Dendritic cell treated with granulocyte-macrophage colony-stimulating factor and Interleukin-4, amounts not matched to agents 40 ng/mL and 50 ng/mL, for 4 days (primary cell): ENCODE results near the gene CRABP1.

ENCODE experiments used
- H3K27ac Mint-ChIP-seq: one replicate; pipeline ENCODE4 v1.8.0; 2022; ENCODE audit warnings: mild to moderate bottlenecking, mixed read lengths
- H3K27me3 Mint-ChIP-seq: one replicate; pipeline ENCODE4 v1.8.0; 2022; ENCODE audit warnings: mild to moderate bottlenecking, mixed read lengths
- H3K36me3 Mint-ChIP-seq: one replicate; pipeline ENCODE4 v1.8.0; 2022; ENCODE audit warnings: low read depth, mixed read lengths
- H3K4me1 Mint-ChIP-seq: one replicate; pipeline ENCODE4 v1.8.0; 2022; ENCODE audit warnings: low read depth, mixed read lengths
- H3K4me3 Mint-ChIP-seq: one replicate; pipeline ENCODE4 v1.8.0; 2022; ENCODE audit warnings: mild to moderate bottlenecking, moderate library complexity, mixed read lengths
- H3K9me3 Mint-ChIP-seq: one replicate; pipeline ENCODE4 v1.8.0; 2022; ENCODE audit warnings: mixed read lengths
- intact Hi-C: fragments of 100-400 bp; cut with micrococcal nuclease; formaldehyde crosslinking; loops from one replicate; pipeline ENCODE4 v1.15.0; 2022

CRABP1 gene

GRCh38 chr15:78322724-78323521 is 17.2 kb upstream of the CRABP1 start:
- H3K27me3 Mint-ChIP-seq, result no peaks in the 10 kb centered on the region
- no peak overlapping the region for H3K4me3 Mint-ChIP-seq
- no peaks in the 10 kb centered on the region for H3K9me3 Mint-ChIP-seq
- peaks cover 10% of the 10 kb centered on the region for H3K4me1 Mint-ChIP-seq
- H3K36me3 Mint-ChIP-seq, result no peaks in the 10 kb centered on the region
- intact Hi-C loops, result no loop called here
- H3K27ac Mint-ChIP-seq, result no peak overlapping the region

- intact Hi-C loops, result no loop called here
- H3K4me3 Mint-ChIP-seq, result no peak overlapping the region
- no peaks in the 10 kb centered on the region for H3K27me3 Mint-ChIP-seq
- no peaks in the 10 kb centered on the region for H3K36me3 Mint-ChIP-seq
- no peak overlapping the region for H3K27ac Mint-ChIP-seq
- H3K4me1 Mint-ChIP-seq, result peaks cover 10% of the 10 kb centered on the region
- H3K9me3 Mint-ChIP-seq, result no peaks in the 10 kb centered on the region
These were observed 16.5 kb upstream of the CRABP1 start for GRCh38 chr15:78323693-78324092.

GRCh38 chr15:78324144-78324543 is 16.0 kb upstream of the CRABP1 start:
- no peak overlapping the region for H3K4me3 Mint-ChIP-seq
- no peaks in the 10 kb centered on the region for H3K36me3 Mint-ChIP-seq
- intact Hi-C loops, result no loop called here
- H3K27me3 Mint-ChIP-seq, result no peaks in the 10 kb centered on the region
- H3K9me3 Mint-ChIP-seq, result no peaks in the 10 kb centered on the region
- peaks cover 10% of the 10 kb centered on the region for H3K4me1 Mint-ChIP-seq
- no peak overlapping the region for H3K27ac Mint-ChIP-seq

GRCh38 chr15:78325092-78325843 is 14.9 kb upstream of the CRABP1 start:
- no peaks in the 10 kb centered on the region for H3K9me3 Mint-ChIP-seq
- H3K36me3 Mint-ChIP-seq, result no peaks in the 10 kb centered on the region
- H3K27me3 Mint-ChIP-seq, result no peaks in the 10 kb centered on the region
- intact Hi-C loops, result no loop called here
- no peak overlapping the region for H3K4me3 Mint-ChIP-seq
- no peak overlapping the region for H3K27ac Mint-ChIP-seq
- peaks cover 10% of the 10 kb centered on the region for H3K4me1 Mint-ChIP-seq

GRCh38 chr15:78327466-78327865 is 12.7 kb upstream of the CRABP1 start:
- Mint-ChIP-seq H3K4me3 (no peak overlapping the region), H3K4me1 (peaks cover 10% of the 10 kb centered on the region), H3K27me3 (no peaks in the 10 kb centered on the region), H3K27ac (no peak overlapping the region), H3K36me3 (no peaks in the 10 kb centered on the region), H3K9me3 (no peaks in the 10 kb centered on the region)
- intact Hi-C loops, result no loop called here

GRCh38 chr15:78329625-78330024 is 10.5 kb upstream of the CRABP1 start:
- no peak overlapping the region for H3K27ac Mint-ChIP-seq
- H3K27me3 Mint-ChIP-seq, result no peaks in the 10 kb centered on the region
- no peak overlapping the region for H3K4me3 Mint-ChIP-seq
- no peaks in the 10 kb centered on the region for H3K36me3 Mint-ChIP-seq
- H3K9me3 Mint-ChIP-seq, result no peaks in the 10 kb centered on the region
- H3K4me1 Mint-ChIP-seq, result peaks cover 4% of the 10 kb centered on the region
- intact Hi-C loops, result no loop called here

GRCh38 chr15:78334845-78335244 is 5.3 kb upstream of the CRABP1 start:
- Mint-ChIP-seq H3K36me3 (no peaks in the 10 kb centered on the region), H3K27ac (no peak overlapping the region), H3K27me3 (peaks cover 21% of the 10 kb centered on the region), H3K4me3 (no peak overlapping the region), H3K9me3 (no peaks in the 10 kb centered on the region), H3K4me1 (no peaks in the 10 kb centered on the region)
- intact Hi-C loops, result no loop called here

- H3K36me3 Mint-ChIP-seq, result no peaks in the 10 kb centered on the region
- intact Hi-C loops, result no loop called here
- H3K27ac Mint-ChIP-seq, result no peak overlapping the region
- H3K4me3 Mint-ChIP-seq, result no peak overlapping the region
- H3K4me1 Mint-ChIP-seq, result peaks cover 2% of the 10 kb centered on the region
- no peaks in the 10 kb centered on the region for H3K9me3 Mint-ChIP-seq
- H3K27me3 Mint-ChIP-seq, result peaks cover 32% of the 10 kb centered on the region
These were observed 4.2 kb upstream of the CRABP1 start for GRCh38 chr15:78335985-78336384.

- Mint-ChIP-seq H3K9me3 (no peaks in the 10 kb centered on the region), H3K4me3 (no peak overlapping the region), H3K4me1 (peaks cover 5% of the 10 kb centered on the region), H3K27me3 (peaks cover 56% of the 10 kb centered on the region), H3K36me3 (no peaks in the 10 kb centered on the region), H3K27ac (no peak overlapping the region)
- intact Hi-C loops, result no loop called here
These were observed 1.4 kb upstream of the CRABP1 start for GRCh38 chr15:78338781-78339180.

- Mint-ChIP-seq H3K9me3 (no peaks in the 10 kb centered on the region), H3K36me3 (no peaks in the 10 kb centered on the region), H3K4me1 (peaks cover 5% of the 10 kb centered on the region), H3K4me3 (no peak overlapping the region), H3K27me3 (peaks cover 56% of the 10 kb centered on the region), H3K27ac (no peak overlapping the region)
- intact Hi-C loops, result no loop called here
These were observed 594 bp upstream of the CRABP1 start for GRCh38 chr15:78339559-78339958.

GRCh38 chr15:78341057-78341987 is 1.2 kb downstream of the CRABP1 start:
- intact Hi-C loops, result no loop called here
- Mint-ChIP-seq H3K27me3 (peaks cover 56% of the 10 kb centered on the region), H3K27ac (no peak overlapping the region), H3K4me1 (peaks cover 5% of the 10 kb centered on the region), H3K4me3 (no peak overlapping the region), H3K9me3 (no peaks in the 10 kb centered on the region), H3K36me3 (no peaks in the 10 kb centered on the region)

GRCh38 chr15:78342021-78342420 is 1.9 kb downstream of the CRABP1 start:
- no peaks in the 10 kb centered on the region for H3K36me3 Mint-ChIP-seq
- no peak overlapping the region for H3K27ac Mint-ChIP-seq
- H3K27me3 Mint-ChIP-seq, result peaks cover 56% of the 10 kb centered on the region
- H3K9me3 Mint-ChIP-seq, result no peaks in the 10 kb centered on the region
- H3K4me1 Mint-ChIP-seq, result peaks cover 5% of the 10 kb centered on the region
- H3K4me3 Mint-ChIP-seq, result no peak overlapping the region
- intact Hi-C loops, result no loop called here

- Mint-ChIP-seq H3K4me1 (peaks cover 5% of the 10 kb centered on the region), H3K4me3 (no peak overlapping the region), H3K9me3 (no peaks in the 10 kb centered on the region), H3K27ac (no peak overlapping the region), H3K36me3 (no peaks in the 10 kb centered on the region), H3K27me3 (peaks cover 49% of the 10 kb centered on the region)
- intact Hi-C loops, result no loop called here
These were observed 3.3 kb downstream of the CRABP1 start for GRCh38 chr15:78343276-78344060.
